Panc1 (cell line): ENCODE results near the gene KIRREL3. TPM values are rescaled to one million over a fixed set of nuclear protein-coding genes. Genes with fewer than 3 reads are reported as not detected.

Experiments used
- ATAC-seq: fragments of 200-7000 bp; cut with Tn5 transposase; 2 replicates; pipeline ENCODE4 v1.9.1; 2020; ENCODE audit warnings: mild to moderate bottlenecking, moderate library complexity
- BruUV-seq: library from RNA; stranded (reverse); fragments of 400-500 nt; replicated peaks from 2 replicates; lab custom pipeline; 2021; lab: Mats Ljungman, UMichigan
- CTCF ChIA-PET: fragments of 300-600 bp; sonication (Branson Sonifier 250); formaldehyde crosslinking; loops from one replicate; lab custom pipeline; 2022; ENCODE audit warnings: antibody characterized with exemption; lab: Charles Lee
- POLR2A ChIA-PET: fragments of 300-600 bp; sonication (Branson Sonifier 250); formaldehyde crosslinking; loops from one replicate; lab custom pipeline; 2022; ENCODE audit warnings: antibody characterized with exemption; lab: Charles Lee
- DNase-seq: peaks from one replicate; pipeline ENCODE4 v3.0.0-alpha.2; 2010; ENCODE audit warnings: low read depth, low spot score
- H3K27ac ChIP-seq: 2 replicates; pipeline ENCODE4 v1.5.1; 2011; ENCODE audit warnings: mild to moderate bottlenecking, low read length, inconsistent platforms
- H3K27me3 ChIP-seq: fragments of 200-500 bp; sonication (Bioruptor generic); 2 replicates; pipeline ENCODE4 v1.6.0; 2014; ENCODE audit warnings: low read length, inconsistent platforms; ENCODE audit not compliant: control insufficient read depth, insufficient read depth
- H3K36me3 ChIP-seq: fragments of 200-500 bp; sonication (Bioruptor generic); 2 replicates; pipeline ENCODE4 v1.5.1; 2014; ENCODE audit warnings: inconsistent platforms, mild to moderate bottlenecking, low read length, moderate library complexity; ENCODE audit not compliant: control insufficient read depth, insufficient read depth
- H3K4me1 ChIP-seq: 2 replicates; pipeline ENCODE4 v1.5.1; 2011; ENCODE audit warnings: inconsistent platforms, mild to moderate bottlenecking, low read length, moderate library complexity; ENCODE audit not compliant: control insufficient read depth, insufficient read depth
- H3K4me3 ChIP-seq, 2 experiments: 2 replicates each; pipeline ENCODE4 v1.5.1; 2011 to 2012; ENCODE audit warnings: low read depth in 2 of 2, low read length in 2 of 2, mild to moderate bottlenecking in 2 of 2, inconsistent platforms in 1 of 2, moderate library complexity in 1 of 2
- H3K9me3 ChIP-seq: fragments of 200-500 bp; sonication (Bioruptor generic); 2 replicates; pipeline ENCODE4 v1.5.1; 2014; ENCODE audit warnings: low read depth, mild to moderate bottlenecking, inconsistent platforms, low read length, moderate library complexity; ENCODE audit not compliant: control insufficient read depth, insufficient read depth
- CTCF ChIP-seq: fragments of 450-650 bp; IDR thresholded peaks from 2 replicates; pipeline ENCODE4 v1.5.1; 2017; ENCODE audit warnings: mild to moderate bottlenecking
- POLR2AphosphoS5 ChIP-seq: IDR thresholded peaks from 2 replicates; pipeline ENCODE4 v1.6.1; 2012; ENCODE audit warnings: mild to moderate bottlenecking, low read depth, low read length, moderate library complexity
- REST ChIP-seq, 2 experiments: IDR thresholded peaks; 2 replicates each; pipeline ENCODE4 v1.6.1; 2011 to 2012; ENCODE audit warnings: low read depth in 2 of 2, control low read depth in 1 of 2, low read length in 1 of 2, mild to moderate bottlenecking in 1 of 2, moderate library complexity in 1 of 2; ENCODE audit not compliant: insufficient read depth in 1 of 2
- SIN3A ChIP-seq: IDR thresholded peaks from 2 replicates; pipeline ENCODE4 v1.6.1; 2012; ENCODE audit warnings: low read depth, mild to moderate bottlenecking, low read length, moderate library complexity, borderline replicate concordance; ENCODE audit not compliant: insufficient read depth
- TCF7L2 ChIP-seq: IDR thresholded peaks from 2 replicates; pipeline ENCODE4 v1.6.1; 2011; ENCODE audit warnings: mild to moderate bottlenecking, low read depth, low read length, inconsistent platforms
- in situ Hi-C: cut with HindIII; loops from 2 replicates; pipeline ENCODE4 v1.10.0; 2016; ENCODE audit warnings: low sequenced_read_pairs, low pct_unique_long_range_greater_than_20kb
- intact Hi-C: fragments of 100-400 bp; cut with micrococcal nuclease; formaldehyde crosslinking; loops from one replicate; pipeline ENCODE4 v1.10.0; 2022; ENCODE audit not compliant: unreplicated experiment
- total RNA-seq: library from RNA; stranded (reverse); gene quantifications from one replicate; pipeline ENCODE4 v1.2.1, GENCODE V29; 2021; ENCODE audit not compliant: unreplicated experiment

KIRREL3 gene
- total RNA-seq, 1 experiment from 2014 or later: 0.36 TPM

GRCh38 chr11:126654886-126655806 lies 345.4 kb downstream of the KIRREL3 start:
- no peaks in the 10 kb centered on the region for H3K4me1 ChIP-seq
- no peaks in the 10 kb centered on the region for H3K36me3 ChIP-seq
- no peaks in the 10 kb centered on the region for H3K9me3 ChIP-seq
- intact Hi-C loops (no loop called here), in situ Hi-C loops (no loop called here)
- BruUV-seq: no TSS peak
- no peak for TF ChIP-seq REST (IDR thresholded peaks at IDR 0.05; ENCODE audit: insufficient read depth in 1 of 2, low read depth in 2 of 2, low read length in 1 of 2)
- TF ChIP-seq SIN3A: no peak
- TF ChIP-seq POLR2AphosphoS5: no peak
- no peak for TF ChIP-seq TCF7L2
- no peak for TF ChIP-seq CTCF
- H3K4me3 ChIP-seq: no peak overlapping the region
- peaks cover 35% of the 10 kb centered on the region for H3K27me3 ChIP-seq
- CTCF ChIA-PET: no interaction called here
- H3K27ac ChIP-seq: no peak overlapping the region
- DNase-seq (no peak), ATAC-seq (peak; percentile 56; the same call in 1 of the 2 replicates)
- POLR2A ChIA-PET: no interaction called here

- in situ Hi-C loops: no loop called here
- CTCF ChIA-PET: no interaction called here
- no peak overlapping the region for H3K27ac ChIP-seq
- BruUV-seq: no TSS peak
- H3K4me3 ChIP-seq: no peak overlapping the region
- no peak for ATAC-seq
- TF ChIP-seq TCF7L2 (no peak), SIN3A (no peak), REST (IDR thresholded peaks at IDR 0.05; ENCODE audit: insufficient read depth in 1 of 2, low read depth in 2 of 2, low read length in 1 of 2) (no peak), POLR2AphosphoS5 (no peak), CTCF (no peak)
- DNase-seq: no peak
- POLR2A ChIA-PET: no interaction called here
- no peaks in the 10 kb centered on the region for H3K4me1 ChIP-seq
- H3K9me3 ChIP-seq: no peaks in the 10 kb centered on the region
- peaks cover 32% of the 10 kb centered on the region; the same call in 1 of the 2 replicates for H3K27me3 ChIP-seq
- no peaks in the 10 kb centered on the region for H3K36me3 ChIP-seq
- intact Hi-C loops: no loop called here
Observed at GRCh38 chr11:126653040-126653439, 347.5 kb downstream of the KIRREL3 start.
